Lower leg skin (tissue), 3 donors: ENCODE data around the gene MXRA7.

Experiments
- CTCF ChIP-seq, 3 donors: fragments of 450-650 bp; IDR thresholded peaks; one replicate each; pipeline ENCODE4 v1.5.1; 2016; ENCODE audit warnings: antibody characterized with exemption in 3 of 3, mild to moderate bottlenecking in 3 of 3, moderate library complexity in 2 of 3
- POLR2A ChIP-seq, 2 donors: fragments of 450-650 bp; IDR thresholded peaks; one replicate each; pipeline ENCODE4 v1.6.1; 2016 to 2017; ENCODE audit warnings: antibody characterized with exemption in 2 of 2, mild to moderate bottlenecking in 1 of 2, moderate library complexity in 1 of 2

- TF ChIP-seq POLR2A (IDR thresholded peaks at IDR 0.05) (no peak), CTCF (IDR thresholded peaks at IDR 0.05) (no peak)
Measured at GRCh38 chr17:76697702-76698465, 12.9 kb downstream of the MXRA7 start.
